Lung microvascular endothelial cell (primary cell): ENCODE results near the gene CCSER2. TPM values are rescaled to one million over a fixed set of nuclear protein-coding genes. Genes with fewer than 3 reads are reported as not detected.
"Not testable (repeated sequence)": the region's sequence is repeated elsewhere in the genome, so short reads cannot be mapped to it uniquely, and the experiment has no call there.

ENCODE experiments used
- DNase-seq, 2 donors: peaks; one replicate each; pipeline versions ENCODE4 v3.0.0 to v3.0.0-alpha.2; 2010; ENCODE audit warnings: low read depth in 2 of 2
- total RNA-seq: library from RNA; depleted of rRNA; stranded (reverse); fragments of >200 nt; gene quantifications from 2 replicates; pipeline ENCODE4 v1.2.1, GENCODE V29; 2014

Gene CCSER2
- total RNA-seq, 1 donor from 2014 or later: 14.9 TPM

DNA sequence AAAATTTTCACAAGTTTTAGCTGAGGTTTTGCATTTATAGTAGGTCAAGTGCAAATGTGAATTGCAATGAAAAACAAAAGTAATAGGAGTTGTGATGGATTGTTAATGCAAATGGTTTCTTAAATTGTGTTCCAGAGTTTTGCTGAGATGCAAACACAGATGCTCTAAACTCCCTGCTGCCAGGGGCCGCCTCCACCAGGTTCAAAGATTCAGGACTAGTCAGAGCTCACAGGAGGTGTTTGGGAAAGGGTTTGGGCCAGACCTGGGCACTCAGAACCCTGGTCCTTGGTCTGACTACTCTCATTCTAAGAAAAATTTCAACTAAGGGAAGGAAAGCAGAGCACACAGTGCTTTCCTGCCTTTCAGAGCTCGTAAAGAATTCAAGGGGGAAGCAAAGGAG lies 193.1 kb downstream of the CCSER2 start:
- no peak for DNase-seq

DNA sequence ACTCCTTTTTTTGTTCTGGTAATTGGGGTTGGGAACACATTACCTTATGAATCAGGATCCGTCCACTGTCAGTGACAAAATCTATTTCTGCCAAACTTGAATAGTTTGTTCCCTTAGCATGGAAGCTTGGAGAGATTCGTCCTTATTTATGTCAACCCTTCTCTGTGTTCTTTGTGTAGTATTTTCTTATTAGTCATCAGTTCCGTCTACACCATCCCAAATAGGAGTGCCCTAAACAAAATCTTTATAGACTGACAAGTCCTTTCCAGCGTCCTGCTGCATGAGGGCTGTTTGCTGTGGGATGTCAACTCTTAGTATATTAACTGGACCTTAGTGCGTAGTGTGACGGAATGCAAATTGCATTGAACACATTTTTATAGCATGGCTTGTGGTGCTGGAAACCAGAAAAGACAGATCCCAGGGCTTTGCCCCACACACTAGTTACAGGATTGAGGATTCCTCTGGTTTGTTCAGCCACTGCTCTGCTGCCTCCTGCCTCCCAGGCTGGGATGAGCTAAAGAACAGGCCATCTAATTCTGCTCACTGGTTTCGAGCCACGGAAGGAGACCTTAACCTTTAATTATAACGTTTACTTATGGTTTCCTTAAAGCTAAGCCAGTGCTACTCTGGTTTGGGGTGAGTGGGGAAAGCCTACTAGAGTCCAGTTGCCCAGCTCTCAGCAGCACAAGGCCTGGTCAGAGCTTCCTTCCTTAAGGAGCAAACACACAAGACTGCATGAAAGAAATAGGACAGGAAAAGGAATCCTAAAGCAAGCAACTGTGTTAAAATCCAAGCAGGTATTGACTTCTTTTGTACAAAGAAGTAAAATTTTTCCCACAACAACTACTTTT lies 194.4 kb downstream of the CCSER2 start:
- peak in 1 of 2 donors; percentile 39 for DNase-seq

- peak; percentile 15 to 33 for DNase-seq
Measured at GRCh38 chr10:84523526-84523925, 195.1 kb downstream of the CCSER2 start.

DNA sequence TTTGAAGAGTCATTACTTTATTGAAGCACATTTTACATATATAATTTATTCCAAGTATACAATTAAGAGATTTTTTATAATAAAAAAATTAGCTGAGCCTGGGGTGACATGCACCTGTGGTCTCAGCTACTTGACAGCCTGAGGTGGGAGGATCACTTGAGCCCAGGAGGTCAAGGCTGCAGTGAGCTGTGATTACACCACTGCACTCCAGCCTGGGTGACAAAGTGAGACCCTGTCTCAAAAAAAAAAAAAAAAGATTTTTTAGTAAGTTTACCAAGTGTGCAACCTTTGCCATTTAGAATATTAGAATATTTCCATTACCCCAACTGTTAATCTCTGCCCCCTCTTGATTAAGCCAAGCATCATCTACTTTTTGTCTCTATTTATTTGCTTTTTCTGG lies 196.0 kb downstream of the CCSER2 start:
- no peak for DNase-seq

GRCh38 chr10:84525120-84525806 lies 196.9 kb downstream of the CCSER2 start:
- DNase-seq: peak; percentile 71 to 77

DNA sequence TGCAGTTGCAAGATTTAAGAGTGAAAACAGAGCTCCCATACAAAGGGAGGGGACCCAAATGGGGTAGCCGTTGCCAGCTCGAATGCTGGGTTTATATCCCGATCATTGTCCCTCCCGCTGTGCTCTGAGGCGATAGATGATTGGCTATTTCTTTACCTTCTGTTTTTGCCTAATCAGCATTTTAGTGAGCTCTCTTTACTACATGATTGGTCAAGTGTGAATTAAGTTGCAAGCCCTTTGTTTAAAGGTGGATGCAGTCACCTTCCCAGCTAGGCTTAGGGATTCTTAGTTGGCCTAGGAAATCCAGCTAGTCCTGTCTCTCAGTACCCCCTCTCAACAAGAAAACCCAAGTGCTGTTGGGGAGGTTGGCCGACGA lies 197.4 kb downstream of the CCSER2 start:
- DNase-seq: not testable (repeated sequence)

- DNase-seq: not testable (repeated sequence)
Measured at GRCh38 chr10:84527386-84527785, 199.0 kb downstream of the CCSER2 start.

GRCh38 chr10:84528526-84528925 lies 200.1 kb downstream of the CCSER2 start:
- DNase-seq: not testable (repeated sequence)

GRCh38 chr10:84530724-84531325 lies 202.4 kb downstream of the CCSER2 start:
- DNase-seq: no peak

GRCh38 chr10:84531396-84531795 lies 203.0 kb downstream of the CCSER2 start:
- peak in 1 of 2 donors; percentile 16 for DNase-seq

DNA sequence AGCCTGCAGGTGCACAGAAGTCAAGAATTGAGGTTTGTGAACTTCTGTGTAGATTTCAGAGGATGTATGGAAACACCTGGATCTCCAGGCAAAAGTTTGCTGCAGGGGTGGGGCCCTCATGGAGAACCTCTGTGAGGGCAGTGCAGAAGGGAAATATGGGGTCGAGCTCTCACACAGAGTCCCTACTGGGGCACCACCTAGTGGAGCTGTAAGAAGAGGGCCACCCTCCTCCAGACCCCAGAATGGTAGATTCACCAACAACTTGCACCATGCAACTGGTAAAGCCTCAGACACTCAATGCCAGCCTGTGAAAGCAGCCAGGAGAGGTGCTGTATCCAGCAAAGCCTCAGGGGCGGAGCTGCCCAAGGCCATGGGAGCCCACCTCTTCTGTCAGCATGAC lies 205.8 kb downstream of the CCSER2 start:
- DNase-seq: no peak

- peak; percentile 68 to 77 for DNase-seq
Measured at GRCh38 chr10:84537447-84537931, 209.1 kb downstream of the CCSER2 start.

DNA sequence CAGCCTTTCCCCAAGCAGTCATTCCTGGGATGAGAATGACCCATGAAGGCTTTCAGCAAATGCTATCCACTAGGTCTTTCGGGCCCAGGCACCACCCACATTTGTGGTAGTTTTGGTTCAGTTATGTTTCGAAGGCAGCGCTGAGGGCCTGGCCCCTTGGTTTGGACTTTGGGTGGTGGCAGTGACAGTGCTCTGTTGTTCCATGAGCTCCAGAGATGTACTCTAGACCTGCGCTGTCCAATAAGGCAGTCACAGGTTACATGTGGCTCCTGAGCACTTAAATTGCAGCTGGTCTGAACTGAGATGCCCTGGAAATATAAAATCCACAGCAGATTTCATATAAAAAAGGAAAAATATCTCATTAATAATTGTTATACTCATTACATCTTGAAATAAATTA lies 209.6 kb downstream of the CCSER2 start:
- no peak for DNase-seq

GRCh38 chr10:84539216-84539615 lies 210.8 kb downstream of the CCSER2 start:
- no peak for DNase-seq

GRCh38 chr10:84540022-84540616 lies 211.7 kb downstream of the CCSER2 start:
- peak in 1 of 2 donors; percentile 55 for DNase-seq

- DNase-seq: peak; percentile 64 to 66
Measured at GRCh38 chr10:84540617-84541288, 212.4 kb downstream of the CCSER2 start.

- no peak for DNase-seq
Measured at GRCh38 chr10:84541289-84541637, 212.9 kb downstream of the CCSER2 start.

- DNase-seq: no peak
Measured at GRCh38 chr10:84542522-84543490, 214.4 kb downstream of the CCSER2 start.

DNA sequence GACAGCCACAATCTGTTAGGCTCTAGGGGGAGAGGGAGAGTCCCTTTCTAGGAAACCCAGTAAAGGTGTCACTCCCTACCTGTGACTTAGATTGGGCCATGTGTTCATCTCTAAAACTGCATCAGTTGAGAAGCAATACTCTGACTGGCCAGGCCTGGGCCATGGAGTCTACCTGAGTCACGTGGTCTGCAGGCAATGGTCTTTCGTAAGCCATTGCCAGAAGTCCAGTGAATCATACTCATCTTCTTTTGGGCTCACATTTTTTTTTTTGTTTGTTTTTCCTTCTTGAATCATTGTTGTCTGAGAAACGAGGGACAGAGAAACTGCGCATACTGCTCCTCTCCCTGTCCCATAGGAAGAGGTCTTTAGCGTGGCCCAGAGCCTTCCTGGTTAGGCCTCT lies 215.6 kb downstream of the CCSER2 start:
- no peak for DNase-seq

GRCh38 chr10:84545651-84546050 lies 217.3 kb downstream of the CCSER2 start:
- DNase-seq: no peak
